Stimulated activated CD4-positive, alpha-beta T cell treated with anti-CD3 and anti-CD28 coated beads, Interleukin-1b, Interleukin-23, amount 100 ng/mL, for 24 hours (primary cell): Measurements from ENCODE around the gene CDH1.
A peak's percentile ranks its signal among the peaks of the same experiment; 100 is the strongest.

Experiments used
- DNase-seq, 4 experiments: peaks; one replicate each; pipeline ENCODE4 v3.0.0-alpha.2; 2020; ENCODE audit warnings: low read depth in 4 of 4, low spot score in 1 of 4

The CDH1 gene

GRCh38 chr16:68759062-68759461, 22.0 kb downstream of the CDH1 start:
- no peak for DNase-seq

DNA sequence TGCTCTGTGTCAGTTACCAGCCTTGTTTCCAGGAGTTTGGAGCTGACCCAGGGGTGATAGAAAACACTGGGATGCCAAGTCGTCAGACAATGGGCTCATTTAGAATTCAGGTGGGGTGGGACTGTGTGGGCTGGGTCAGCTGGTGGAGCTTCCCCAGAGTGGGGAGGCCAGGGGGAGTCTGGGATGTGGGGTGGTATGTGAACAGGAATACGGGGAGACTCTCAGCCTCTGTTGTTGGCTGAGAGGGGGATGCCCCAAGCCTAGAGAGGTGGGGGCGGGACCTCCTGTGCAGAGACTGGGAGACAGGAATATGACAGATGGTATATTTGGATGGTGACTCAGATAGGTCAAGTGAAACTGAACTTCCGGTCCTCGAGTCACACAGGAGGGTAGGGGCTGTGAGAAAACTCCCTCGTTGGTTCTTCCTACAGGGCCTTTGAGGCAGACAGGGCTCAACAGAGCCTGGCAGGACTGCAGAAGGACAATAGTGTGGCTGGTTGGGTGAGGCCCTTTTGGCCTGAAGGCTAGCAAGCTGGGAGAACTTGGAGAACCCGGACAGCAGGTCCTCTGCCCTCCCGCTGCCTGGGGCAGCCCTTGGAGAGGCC, 23.7 kb downstream of the CDH1 start:
- peak in 2 of 4 experiments; percentile 44 to 61 for DNase-seq

GRCh38 chr16:68762996-68763756, 26.1 kb downstream of the CDH1 start:
- no peak for DNase-seq

- DNase-seq: no peak
These were observed 27.8 kb downstream of the CDH1 start for GRCh38 chr16:68764862-68765261.

DNA sequence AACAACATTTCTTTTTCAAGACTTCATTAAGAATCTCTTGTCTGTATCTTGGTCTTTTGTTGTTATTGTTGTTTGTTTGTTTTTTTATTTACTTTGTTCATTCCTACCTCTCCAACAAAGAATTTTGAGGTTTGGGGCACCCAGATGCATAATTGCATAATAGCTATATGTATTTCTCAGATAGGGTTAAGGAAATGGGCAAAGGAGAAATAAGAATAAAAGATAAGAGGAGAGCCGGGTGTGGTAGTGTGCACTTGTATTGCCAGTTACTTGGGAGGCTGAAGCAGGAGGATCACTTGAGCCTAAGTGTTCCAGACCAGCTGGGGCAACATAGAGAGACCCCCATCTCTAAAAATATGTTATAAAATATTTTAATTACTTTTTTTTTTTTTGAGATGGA, 30.5 kb downstream of the CDH1 start:
- no peak for DNase-seq

- DNase-seq: no peak
These were observed 31.1 kb downstream of the CDH1 start for GRCh38 chr16:68768175-68768574.

DNA sequence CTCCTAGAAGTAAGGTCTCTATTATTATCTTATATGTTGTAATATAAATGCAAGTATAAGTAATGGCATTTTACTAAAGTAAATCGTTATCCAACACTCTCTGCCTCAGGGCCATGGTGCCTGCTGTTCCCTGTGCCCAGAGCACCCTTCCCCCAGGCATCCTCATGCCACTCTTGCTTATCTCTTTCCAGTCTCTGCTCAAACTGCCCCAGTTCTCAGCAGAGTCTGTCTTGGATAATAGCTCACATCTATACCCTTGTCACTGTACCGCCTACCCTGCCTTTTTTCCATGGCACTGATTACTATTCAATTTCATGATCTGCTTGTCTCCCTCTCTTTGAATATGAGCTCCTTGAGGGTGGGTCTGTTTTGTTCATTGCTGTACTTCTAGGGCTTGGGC, 31.7 kb downstream of the CDH1 start:
- no peak for DNase-seq

DNA sequence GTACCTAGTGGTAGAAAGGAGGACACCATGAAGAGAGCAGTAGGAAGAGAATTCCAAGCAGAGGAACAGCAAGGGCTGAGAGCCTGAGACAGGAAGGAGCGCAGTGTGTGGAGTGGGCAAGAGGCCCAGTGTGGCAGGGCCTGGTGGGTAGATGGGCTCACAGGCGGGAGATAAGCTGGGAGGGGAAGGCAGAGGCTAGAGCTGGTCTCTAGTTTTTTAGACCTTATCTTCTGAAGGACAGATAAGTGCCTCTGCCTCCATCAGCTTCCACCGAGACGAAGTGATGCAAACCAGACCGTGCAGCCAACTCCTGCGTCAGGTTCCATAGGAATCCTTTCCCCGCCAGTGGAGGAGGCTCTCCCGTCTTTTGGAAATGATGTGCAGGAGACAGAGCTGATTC, 33.6 kb downstream of the CDH1 start:
- no peak for DNase-seq

DNA sequence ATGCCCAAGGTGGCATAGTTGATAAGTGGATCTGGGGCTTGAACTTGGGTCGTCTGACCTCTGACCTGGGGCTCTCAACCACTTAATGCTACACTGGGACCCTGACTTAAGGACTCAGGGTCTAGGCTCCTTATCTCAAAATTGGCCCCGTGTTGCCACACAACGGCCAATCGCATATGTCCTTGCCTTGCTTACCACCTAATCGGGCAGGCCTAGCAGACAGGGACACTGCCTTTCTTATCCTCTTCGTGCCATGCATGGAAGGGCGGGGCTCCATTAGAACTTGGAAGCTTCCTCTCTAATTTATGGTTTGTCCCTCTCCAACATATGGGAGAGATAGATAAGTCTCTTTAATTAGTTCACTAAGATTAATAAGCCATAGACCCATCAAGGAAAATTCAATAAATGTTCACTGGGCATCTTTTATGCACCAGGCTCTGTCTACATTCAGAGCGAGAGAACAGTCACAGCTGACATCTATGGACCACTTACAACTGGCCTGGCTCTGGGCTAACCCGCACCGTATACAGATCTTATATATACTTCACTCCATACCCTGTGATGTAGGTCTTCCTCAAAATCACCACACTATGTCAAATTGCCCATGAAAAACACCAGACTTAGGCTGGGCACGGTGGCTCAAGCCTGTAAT, 35.1 kb downstream of the CDH1 start:
- DNase-seq: no peak

- DNase-seq: no peak
These were observed 35.8 kb downstream of the CDH1 start for GRCh38 chr16:68772871-68773270.

DNA sequence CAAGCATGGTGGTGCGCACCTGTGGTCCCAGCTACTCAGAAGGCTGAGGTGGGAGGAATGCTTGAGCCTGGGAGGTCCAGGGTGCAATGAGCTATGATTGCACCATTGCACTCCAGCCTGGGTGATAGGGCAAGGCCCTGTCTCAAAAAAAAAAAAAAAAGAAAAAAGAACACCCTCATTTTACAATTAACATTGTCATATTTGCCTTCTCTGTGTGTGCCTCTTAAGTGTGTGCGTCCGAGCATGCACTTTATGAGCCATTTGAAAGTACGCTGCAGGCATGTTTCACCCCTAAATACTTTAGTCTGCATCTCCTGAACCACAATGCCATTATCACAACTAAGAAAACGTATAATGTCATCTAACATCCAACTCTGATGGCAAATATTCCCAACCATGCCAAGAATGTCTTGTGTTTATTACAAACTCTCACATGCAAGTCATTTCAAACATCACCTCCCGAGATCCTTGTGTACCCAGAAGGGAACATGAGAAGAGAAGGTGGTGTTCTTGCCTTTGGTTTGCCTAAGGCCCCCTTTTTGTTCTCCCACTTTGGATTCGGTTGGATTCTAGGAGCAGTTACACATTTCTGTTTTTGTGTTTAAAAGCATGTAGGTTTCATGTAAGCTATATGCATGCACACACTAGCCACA, 38.0 kb downstream of the CDH1 start:
- no peak for DNase-seq

GRCh38 chr16:68776821-68777485, 39.9 kb downstream of the CDH1 start:
- DNase-seq: no peak

GRCh38 chr16:68778551-68779231, 41.6 kb downstream of the CDH1 start:
- DNase-seq: no peak

GRCh38 chr16:68779891-68780290, 42.8 kb downstream of the CDH1 start:
- no peak for DNase-seq

GRCh38 chr16:68781784-68782183, 44.7 kb downstream of the CDH1 start:
- no peak for DNase-seq

DNA sequence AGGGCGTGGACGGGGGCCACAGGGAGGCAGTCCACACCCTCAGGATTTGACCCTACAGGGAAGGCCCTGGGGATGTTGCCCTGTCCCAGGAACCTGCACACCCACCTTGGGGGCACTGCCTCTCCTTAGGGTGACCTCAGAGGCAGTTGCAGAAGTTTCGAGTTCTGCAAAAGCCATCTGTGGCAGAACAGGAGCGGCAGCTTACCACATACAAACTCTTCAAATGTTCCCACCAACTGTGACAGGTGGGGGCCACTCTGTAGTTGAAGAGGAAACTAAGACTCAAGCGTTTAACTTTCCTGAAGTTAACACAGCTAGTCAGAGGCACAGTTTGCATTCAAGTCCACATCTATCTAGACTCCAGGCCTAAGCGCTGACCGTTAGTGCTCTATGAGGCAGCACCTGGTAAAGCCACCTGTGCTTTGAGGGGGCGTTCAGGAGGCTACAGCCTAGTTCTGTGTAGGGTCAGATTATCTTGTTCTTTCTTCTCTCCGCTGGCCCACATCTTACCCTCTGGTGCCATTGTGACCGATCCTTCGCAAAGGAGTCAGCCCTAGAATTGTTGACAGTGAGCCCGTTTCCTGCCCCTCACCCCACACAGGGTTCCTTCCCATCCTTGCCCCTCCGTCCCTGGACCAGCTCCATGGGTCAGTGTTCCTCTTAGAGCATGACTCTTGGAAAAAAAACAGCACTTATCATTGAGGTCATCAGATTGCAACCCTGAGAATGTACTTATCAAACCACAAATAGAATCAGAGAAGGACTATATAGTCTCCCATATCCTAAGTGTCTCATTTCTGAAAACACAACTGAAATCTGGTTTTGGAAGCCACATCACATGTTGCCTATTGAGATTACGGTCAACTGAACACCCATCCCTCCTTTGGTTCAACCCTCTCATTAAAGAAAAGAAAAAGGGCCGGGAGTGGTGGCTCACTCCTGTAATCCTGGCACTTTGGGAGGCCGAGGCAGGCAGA, 45.4 kb downstream of the CDH1 start:
- no peak for DNase-seq

DNA sequence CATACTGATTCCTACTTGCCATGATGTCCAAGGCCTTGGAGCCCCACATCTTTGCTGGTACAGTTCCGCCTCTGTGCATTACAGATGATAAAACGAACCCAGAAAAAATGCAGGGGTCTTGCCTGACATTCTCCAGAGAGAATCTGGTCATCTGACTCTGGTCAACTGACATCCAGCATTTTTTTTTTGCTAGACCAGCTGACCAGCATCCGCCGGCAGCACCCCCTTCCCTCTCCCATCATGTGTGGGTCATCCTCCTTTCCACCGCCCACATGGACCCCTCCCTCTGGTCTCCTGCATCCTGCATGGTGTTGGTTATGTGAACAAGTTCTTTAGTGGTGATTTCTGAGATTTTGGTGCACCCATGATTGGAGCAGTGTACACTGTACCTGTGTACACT, 47.1 kb downstream of the CDH1 start:
- no peak for DNase-seq

GRCh38 chr16:68784721-68785120, 47.6 kb downstream of the CDH1 start:
- no peak for DNase-seq

DNA sequence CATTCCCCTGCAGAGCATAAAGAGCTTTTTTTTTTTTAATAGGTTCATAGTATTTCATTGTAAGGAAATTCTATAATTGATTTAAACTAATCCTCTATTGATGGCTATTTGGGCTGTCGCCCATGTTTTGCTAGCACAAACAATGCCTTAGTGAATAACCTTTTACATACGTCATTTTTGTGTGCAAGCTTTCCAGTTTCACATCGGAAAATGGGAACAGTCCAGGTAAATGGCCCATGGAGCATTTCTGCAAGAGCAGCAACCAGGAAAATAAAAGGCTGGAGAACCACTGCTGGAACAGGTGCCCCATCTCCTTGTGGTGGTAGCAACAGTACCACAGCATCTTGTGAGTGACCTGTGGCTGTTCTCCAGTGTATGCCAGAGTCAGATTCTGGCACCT, 48.6 kb downstream of the CDH1 start:
- no peak for DNase-seq
